Lung (tissue), 12 donors: ENCODE results near the gene KLHL8. TPM values are rescaled to one million over a fixed set of nuclear protein-coding genes. Genes with fewer than 3 reads are reported as not detected.
A peak's percentile ranks its signal among the peaks of the same experiment; 100 is the strongest.

Source experiments
- ATAC-seq: fragments of 200-7000 bp; cut with Tn5 transposase; one replicate; pipeline ENCODE4 v1.9.1; 2020; ENCODE audit warnings: moderate number of reproducible peaks; ENCODE audit not compliant: insufficient read depth, low FRiP score
- DNase-seq, 3 donors: peaks; one replicate each; pipeline ENCODE4 v3.0.0-alpha.2; 2013 to 2017
- H3K27ac ChIP-seq, 2 donors: one replicate each; pipeline ENCODE4 v1.5.1; 2013; ENCODE audit warnings: mild to moderate bottlenecking in 2 of 2, moderate library complexity in 2 of 2, control low read depth in 1 of 2, inconsistent platforms in 1 of 2, low read depth in 1 of 2, low read length in 1 of 2
- H3K27me3 ChIP-seq, 3 donors: one replicate each; pipeline ENCODE4 v1.5.1; 2013; ENCODE audit warnings: low read length in 2 of 3; ENCODE audit not compliant: control insufficient read depth in 3 of 3, insufficient read depth in 3 of 3
- H3K36me3 ChIP-seq, 4 donors: one replicate each; pipeline ENCODE4 v1.5.1; 2013; ENCODE audit warnings: low read length in 4 of 4, mild to moderate bottlenecking in 1 of 4, moderate library complexity in 1 of 4; ENCODE audit not compliant: control insufficient read depth in 4 of 4, insufficient read depth in 4 of 4
- H3K4me1 ChIP-seq, 5 donors: one replicate each; pipeline ENCODE4 v1.5.1; 2013; ENCODE audit warnings: low read length in 5 of 5, mild to moderate bottlenecking in 2 of 5, moderate library complexity in 1 of 5; ENCODE audit not compliant: control insufficient read depth in 5 of 5, insufficient read depth in 5 of 5
- H3K4me3 ChIP-seq: one replicate; pipeline ENCODE4 v1.5.1; 2013; ENCODE audit warnings: mild to moderate bottlenecking, control low read depth, moderate library complexity
- H3K9ac ChIP-seq, 2 donors: one replicate each; pipeline ENCODE4 v1.5.1; 2013; ENCODE audit warnings: low read length in 2 of 2, control low read depth in 1 of 2; ENCODE audit not compliant: insufficient read depth in 1 of 2
- H3K9me3 ChIP-seq, 4 donors: one replicate each; pipeline ENCODE4 v1.5.1; 2013; ENCODE audit warnings: low read length in 3 of 4, mild to moderate bottlenecking in 1 of 4, moderate library complexity in 1 of 4; ENCODE audit not compliant: control insufficient read depth in 4 of 4, insufficient read depth in 3 of 4
- CTCF ChIP-seq: IDR thresholded peaks from 2 replicates; pipeline ENCODE4 v1.5.1; 2012; ENCODE audit warnings: mild to moderate bottlenecking; ENCODE audit errors: control extremely low read depth, extremely low read depth
- WGBS, 2 donors: extraction: QIAGEN DNeasy Blood & Tissue Kit; methylation state at CpG; one replicate each; pipeline ENCODE4 v1.1.7; 2013; 5-methylcytosine and 5-hydroxymethylcytosine counted together
- polyA plus RNA-seq, 2 donors: library from polyadenylated mRNA; stranded (reverse); fragments of 200-250 nt; gene quantifications; one replicate each; pipeline ENCODE4 v1.2.1, GENCODE V29; 2013
- total RNA-seq, 2 donors: library from RNA; depleted of rRNA in 1 of 2; stranded (reverse); fragments of >200 nt in 1 of 2; gene quantifications; one replicate each; pipeline ENCODE4 v1.2.1, GENCODE V29; 2014 to 2021
- donor health status: control.
- donor health status: control.
- donor health status: Bipolar disorder and iron deficiency.
- donor health status: healthy.
- donor health status: DM: yes; HTN: yes; CAD: no.

The KLHL8 gene
- total and polyA plus RNA-seq, 4 donors, result 3.3 to 23.1 (median 9.9) TPM

DNA sequence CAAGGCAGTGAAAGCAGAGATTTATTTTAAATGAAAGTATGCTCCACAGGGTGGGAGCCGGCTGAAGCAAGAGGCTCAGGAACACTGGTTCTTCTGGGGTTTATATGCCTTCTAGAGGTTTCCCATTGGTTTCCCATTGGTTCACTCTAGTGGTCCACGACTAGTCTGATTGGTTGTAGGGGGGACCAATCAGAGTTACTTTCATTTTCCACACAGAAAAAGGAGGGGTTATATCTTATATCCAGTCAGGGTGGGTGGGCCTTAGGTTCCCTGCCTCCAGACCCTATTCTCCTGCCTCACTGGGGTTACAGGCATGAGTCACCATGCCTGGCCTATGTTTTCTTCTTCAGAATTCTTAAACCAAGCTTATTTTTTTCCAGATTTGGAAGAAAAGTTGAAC, 101.6 kb downstream of the KLHL8 start:
- WGBS, 2 donors, result 96 to 100% methylated on average over 2 of the region's 2 CpGs
- no peak for TF ChIP-seq CTCF
- Histone ChIP-seq H3K4me1 (peaks cover 10 to 29% (median 18%) of the 10 kb centered on the region in 5 donors), H3K9me3 (no peaks in the 10 kb centered on the region), H3K27ac (peak overlapping the region; percentile 18 to 92), H3K36me3 (peaks cover 19 to 23% (median 23%) of the 10 kb centered on the region in 4 donors), H3K9ac (no peak overlapping the region), H3K4me3 (no peak overlapping the region), H3K27me3 (no peaks in the 10 kb centered on the region)
- DNase-seq (peak in 1 of 3 donors; percentile 12), ATAC-seq (no peak)

- no peaks in the 10 kb centered on the region for H3K27me3 ChIP-seq
- H3K36me3 ChIP-seq, result peaks cover 19 to 23% (median 22%) of the 10 kb centered on the region in 4 donors
- peaks cover 10 to 29% (median 18%) of the 10 kb centered on the region in 5 donors for H3K4me1 ChIP-seq
- H3K27ac ChIP-seq, result peak overlapping the region in 1 of 2 donors; percentile 18
- no peak overlapping the region for H3K9ac ChIP-seq
- no peak overlapping the region for H3K4me3 ChIP-seq
- no peak for DNase-seq
- H3K9me3 ChIP-seq, result no peaks in the 10 kb centered on the region
- 96 to 98% methylated on average over 1 of the region's 1 CpG for WGBS, 2 donors
- TF ChIP-seq CTCF, result no peak
- ATAC-seq, result no peak
Observed at GRCh38 chr4:87118421-87118820, 102.0 kb downstream of the KLHL8 start.

DNA sequence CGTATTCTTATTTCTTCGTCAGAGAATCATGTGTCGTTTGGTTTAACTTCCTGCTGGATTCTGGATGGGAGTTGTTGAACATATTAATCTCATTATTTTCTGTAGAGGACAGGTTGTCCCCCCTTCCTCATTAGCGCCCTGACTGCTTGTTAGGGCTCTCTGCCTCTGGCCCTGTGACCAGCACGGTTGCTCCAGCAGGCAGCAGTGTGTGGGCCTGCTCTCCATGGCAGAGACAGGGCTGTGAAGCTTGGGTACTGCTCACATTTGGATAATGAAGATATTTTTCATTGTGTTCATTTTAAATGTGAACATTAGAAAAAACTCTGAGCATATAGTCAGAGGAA, 102.7 kb downstream of the KLHL8 start:
- WGBS, 2 donors, result 77 to 78% methylated on average over 5 of the region's 5 CpGs
- H3K4me1 ChIP-seq, result peaks cover 10 to 29% (median 18%) of the 10 kb centered on the region in 5 donors

More for the DNA sequence above, 102.7 kb downstream of the KLHL8 start:
- Histone ChIP-seq H3K36me3 (peaks cover 16 to 23% (median 21%) of the 10 kb centered on the region in 4 donors), H3K9ac (no peak overlapping the region), H3K27ac (no peak overlapping the region), H3K9me3 (no peaks in the 10 kb centered on the region), H3K27me3 (no peaks in the 10 kb centered on the region), H3K4me3 (no peak overlapping the region)
- no peak for TF ChIP-seq CTCF
- ATAC-seq (no peak), DNase-seq (no peak)
